GM12873 (cell line): ENCODE results near the gene LSMEM2.

Experiments used
- CTCF ChIP-seq: IDR thresholded peaks from 2 replicates; pipeline ENCODE4 v1.5.1; 2012; ENCODE audit warnings: low read depth, mild to moderate bottlenecking, moderate library complexity, low read length, control low read depth; ENCODE audit not compliant: insufficient read depth; ENCODE audit errors: missing control alignments

The LSMEM2 gene

GRCh38 chr3:50267280-50267913 lies 11.5 kb upstream of the LSMEM2 start:
- no peak for TF ChIP-seq CTCF

GRCh38 chr3:50268276-50268675 lies 10.6 kb upstream of the LSMEM2 start:
- TF ChIP-seq CTCF, result no peak

DNA sequence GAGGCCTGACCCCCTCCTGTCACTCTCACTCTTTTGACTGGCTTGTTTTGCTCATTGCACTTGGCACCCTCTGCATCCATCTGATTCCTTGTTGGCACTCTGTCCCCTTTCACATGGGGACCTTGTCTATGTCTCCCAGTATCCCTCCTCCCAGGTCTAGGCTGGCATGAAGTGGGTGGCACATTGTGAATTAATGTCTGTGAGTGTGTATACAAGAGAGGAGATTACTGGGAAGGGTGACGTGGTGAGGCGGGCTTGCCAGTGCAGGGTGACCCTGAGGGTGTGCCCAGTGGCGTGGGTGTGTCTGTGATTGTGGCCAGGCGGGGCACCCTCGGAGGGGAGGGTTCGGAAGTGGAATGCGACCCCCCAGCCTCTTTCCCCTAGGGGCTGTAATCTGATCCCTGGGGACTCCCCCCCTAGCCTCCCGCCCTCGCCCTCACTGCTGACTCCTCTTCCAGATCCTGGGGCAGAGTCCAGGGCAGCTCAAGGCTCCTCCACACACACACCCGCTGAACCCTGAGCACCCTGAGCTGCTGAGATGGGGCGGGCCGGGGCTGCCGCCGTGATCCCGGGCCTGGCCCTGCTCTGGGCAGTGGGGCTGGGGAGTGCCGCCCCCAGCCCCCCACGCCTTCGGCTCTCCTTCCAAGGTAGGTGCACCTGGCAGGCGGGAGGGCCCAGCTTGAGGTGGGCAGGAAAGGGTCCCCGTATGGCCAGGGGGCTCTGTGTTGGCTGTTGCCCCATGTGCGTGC lies 10.0 kb upstream of the LSMEM2 start, which contains the start of gene SEMA3B:
TSS of gene SEMA3B (plus strand) at position 445 of the 749 bp plus-strand sequence. CDS start at position 539, 94 bp downstream.
- no peak for TF ChIP-seq CTCF

GRCh38 chr3:50269460-50269859 lies 9.4 kb upstream of the LSMEM2 start:
- no peak for TF ChIP-seq CTCF

DNA sequence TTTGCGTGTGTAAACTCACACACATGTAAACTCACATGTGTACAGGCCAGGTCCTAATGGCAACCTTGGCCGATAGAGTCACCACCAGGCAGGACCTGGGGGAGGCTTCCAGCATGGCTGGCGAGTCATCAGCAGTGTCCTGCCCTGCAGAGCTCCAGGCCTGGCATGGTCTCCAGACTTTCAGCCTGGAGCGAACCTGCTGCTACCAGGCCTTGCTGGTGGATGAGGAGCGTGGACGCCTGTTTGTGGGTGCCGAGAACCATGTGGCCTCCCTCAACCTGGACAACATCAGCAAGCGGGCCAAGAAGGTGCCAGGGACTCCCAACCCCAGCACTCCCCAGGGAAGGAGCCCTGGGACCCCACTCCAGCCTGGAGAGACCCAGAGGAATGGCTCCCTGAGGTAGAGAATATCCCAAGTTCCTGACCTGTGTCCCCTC lies 8.9 kb upstream of the LSMEM2 start:
- TF ChIP-seq CTCF, result no peak

DNA sequence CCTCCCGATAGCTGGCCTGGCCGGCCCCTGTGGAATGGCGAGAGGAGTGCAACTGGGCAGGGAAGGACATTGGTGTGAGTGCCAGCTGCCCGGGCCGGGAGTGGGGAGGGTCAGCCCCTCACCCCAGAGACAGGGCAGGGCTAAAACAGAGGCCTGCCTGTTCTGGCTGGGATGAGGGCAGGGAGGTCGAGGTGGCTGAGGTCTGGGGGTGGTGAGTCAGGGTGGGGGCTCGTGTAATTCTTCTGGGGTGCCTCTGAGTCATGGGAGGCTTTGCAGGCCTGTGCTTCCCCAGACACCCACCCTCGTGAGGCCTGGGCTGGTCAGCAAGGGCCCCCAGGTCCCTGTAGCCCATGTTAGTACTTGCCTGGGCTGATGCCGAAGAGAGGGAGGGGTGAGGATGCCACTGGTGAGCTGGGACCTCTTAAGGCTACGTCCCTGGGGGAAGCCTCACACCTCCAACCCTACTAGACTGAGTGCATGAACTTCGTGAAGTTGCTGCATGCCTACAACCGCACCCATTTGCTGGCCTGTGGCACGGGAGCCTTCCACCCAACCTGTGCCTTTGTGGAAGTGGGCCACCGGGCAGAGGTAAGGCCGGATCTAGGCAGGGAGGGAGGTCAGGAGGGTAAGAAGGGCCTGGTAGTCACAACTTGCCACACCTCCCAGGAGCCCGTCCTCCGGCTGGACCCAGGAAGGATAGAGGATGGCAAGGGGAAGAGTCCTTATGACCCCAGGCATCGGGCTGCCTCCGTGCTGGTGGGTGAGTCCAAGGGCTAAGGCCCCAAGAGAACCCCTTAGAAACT lies 8.3 kb upstream of the LSMEM2 start:
- no peak for TF ChIP-seq CTCF

DNA sequence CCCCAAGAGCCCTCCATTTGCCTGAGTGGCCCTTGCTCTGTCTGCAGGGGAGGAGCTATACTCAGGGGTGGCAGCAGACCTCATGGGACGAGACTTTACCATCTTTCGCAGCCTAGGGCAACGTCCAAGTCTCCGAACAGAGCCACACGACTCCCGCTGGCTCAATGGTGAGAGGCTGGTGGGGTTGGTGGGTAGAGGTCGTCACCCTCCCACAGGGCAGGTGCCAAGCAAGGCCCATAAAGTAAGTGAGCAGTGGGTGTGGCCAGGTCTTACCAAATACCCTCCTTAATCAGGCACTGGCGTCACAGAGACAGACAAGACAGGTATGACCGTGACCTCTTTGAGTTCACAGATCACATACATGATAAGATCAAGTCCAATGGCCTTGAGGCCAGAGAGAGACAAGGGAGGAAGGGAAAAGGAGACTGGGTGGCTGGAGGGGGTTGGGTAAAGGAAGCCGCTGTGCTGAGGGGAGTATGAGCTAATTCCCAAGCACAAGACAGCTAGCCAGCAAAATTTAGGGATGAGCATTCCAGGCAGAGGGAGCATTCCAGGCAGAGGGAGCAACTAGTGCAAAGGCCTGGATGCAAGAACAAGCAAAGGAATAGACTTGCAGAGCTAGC lies 7.5 kb upstream of the LSMEM2 start:
- no peak for TF ChIP-seq CTCF
